Activated CD8-positive, alpha-beta memory T cell treated with anti-CD3 and anti-CD28 coated beads for 4 hours (primary cell): ENCODE data around the gene TUBAL3.
"Not testable (repeated sequence)": the region's sequence is repeated elsewhere in the genome, so short reads cannot be mapped to it uniquely, and the experiment has no call there.

Source experiments
- DNase-seq, 2 donors: peaks; one replicate each; pipeline ENCODE4 v3.0.0-alpha.2; 2020; ENCODE audit warnings: low read depth in 2 of 2

Gene TUBAL3

GRCh38 chr10:5379202-5379601, 25.4 kb downstream of the TUBAL3 start:
- DNase-seq: not testable (repeated sequence)

DNA sequence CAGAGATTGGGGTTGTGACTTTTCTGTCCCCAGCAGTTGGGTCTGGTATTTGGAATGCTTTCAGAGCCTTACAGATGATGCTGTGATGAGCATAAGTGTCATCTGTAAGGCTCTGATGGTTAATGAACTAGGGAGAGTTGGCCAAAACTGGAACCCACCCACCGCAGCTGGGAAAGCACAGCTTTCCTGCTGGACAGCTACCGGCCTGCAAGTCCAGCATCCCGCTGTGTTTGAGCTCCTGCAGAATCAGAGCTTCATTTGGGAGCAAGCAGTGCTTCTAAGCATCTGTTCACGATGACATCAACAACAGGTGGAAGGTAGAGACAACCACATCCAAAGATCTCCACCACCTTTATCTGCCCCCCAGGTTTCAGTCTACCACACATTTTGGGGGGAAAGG, 28.2 kb downstream of the TUBAL3 start:
- DNase-seq: no peak

DNA sequence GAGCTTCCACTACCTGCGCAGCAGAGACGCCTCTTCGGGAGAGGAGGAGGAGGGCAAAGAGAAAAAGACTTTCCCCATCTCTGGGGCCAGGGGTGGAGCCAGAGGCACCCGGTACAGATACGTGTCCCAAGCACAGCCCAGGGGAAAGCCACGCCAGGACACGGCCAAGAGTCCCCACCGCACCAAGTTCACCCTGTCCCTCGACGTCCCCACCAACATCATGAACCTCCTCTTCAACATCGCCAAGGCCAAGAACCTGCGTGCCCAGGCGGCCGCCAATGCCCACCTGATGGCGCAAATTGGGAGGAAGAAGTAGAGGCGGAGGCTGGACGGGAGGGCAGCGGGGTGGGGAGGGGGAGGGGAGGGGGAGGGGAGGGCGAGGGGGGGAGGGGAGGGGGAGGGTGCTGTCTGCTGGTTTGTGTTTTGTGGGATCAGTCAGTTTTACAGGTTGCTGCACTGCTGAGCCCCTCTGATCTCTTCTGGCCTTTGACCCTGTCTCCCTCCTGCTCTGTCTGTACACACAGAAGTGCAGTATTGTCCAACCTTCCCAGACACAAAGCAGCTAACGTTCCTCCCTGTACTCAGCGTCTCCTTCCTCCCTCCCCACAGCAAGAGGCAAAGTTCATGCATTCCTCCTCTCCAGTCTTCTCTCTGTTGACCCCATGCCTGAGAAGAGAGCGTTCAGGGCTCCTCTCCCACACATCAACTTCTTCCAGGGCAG, 30.6 kb downstream of the TUBAL3 start:
- DNase-seq: no peak

DNA sequence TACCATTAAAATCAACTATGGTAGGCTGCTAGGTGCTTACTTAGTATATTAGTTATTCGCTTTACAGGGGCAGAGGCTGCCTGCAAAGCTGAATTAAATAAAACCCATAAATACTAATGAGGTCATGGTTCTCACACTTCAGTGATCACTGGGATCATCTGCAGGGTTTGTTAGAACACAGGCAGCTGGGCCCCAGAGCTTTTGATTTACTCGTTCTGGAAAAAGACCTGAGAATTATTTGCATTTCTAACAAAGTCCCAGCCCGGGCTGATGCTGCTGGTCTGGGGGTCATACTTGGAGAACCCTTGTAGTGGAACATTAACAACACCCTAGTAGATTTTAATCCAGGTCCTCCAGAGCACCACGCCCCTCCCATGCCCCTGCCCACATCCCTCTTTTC, 31.3 kb downstream of the TUBAL3 start:
- DNase-seq: no peak

DNA sequence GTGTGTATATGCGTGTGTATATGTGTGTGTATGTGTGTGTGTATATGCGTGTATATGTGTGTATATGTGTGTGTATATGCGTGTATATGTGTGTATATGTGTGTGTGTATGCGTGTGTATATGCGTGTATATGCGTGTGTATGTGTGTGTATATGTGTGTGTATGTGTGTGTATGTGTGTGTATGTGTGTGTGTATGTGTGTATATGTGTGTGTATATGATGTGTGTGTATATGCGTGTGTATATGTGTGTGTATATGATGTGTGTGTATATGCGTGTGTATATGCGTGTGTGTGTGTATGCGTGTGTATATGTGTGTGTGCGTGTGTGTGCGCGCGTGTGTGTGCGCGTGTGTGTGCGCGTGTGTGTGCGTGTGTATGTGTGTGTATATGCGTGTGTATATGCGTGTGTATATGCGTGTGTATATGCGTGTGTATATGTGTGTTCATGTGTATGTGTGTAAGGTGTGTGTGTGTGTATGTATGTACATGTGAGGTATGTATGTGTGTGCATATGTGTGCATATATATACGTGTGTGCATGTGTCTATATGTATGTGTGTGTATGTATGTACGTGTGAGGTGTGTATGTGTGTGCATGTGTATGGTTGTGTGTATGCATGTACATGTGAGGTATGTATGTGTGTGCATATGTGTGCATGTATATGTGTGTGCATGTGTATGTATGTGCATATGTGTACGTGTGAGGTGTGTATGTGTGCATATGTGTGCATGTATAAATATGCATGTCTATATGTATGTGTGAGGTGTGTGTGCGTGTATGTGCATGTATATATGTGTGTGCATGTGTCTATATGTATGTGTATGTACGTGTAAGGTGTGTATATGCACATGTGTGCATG, 33.9 kb downstream of the TUBAL3 start:
- no peak for DNase-seq

DNA sequence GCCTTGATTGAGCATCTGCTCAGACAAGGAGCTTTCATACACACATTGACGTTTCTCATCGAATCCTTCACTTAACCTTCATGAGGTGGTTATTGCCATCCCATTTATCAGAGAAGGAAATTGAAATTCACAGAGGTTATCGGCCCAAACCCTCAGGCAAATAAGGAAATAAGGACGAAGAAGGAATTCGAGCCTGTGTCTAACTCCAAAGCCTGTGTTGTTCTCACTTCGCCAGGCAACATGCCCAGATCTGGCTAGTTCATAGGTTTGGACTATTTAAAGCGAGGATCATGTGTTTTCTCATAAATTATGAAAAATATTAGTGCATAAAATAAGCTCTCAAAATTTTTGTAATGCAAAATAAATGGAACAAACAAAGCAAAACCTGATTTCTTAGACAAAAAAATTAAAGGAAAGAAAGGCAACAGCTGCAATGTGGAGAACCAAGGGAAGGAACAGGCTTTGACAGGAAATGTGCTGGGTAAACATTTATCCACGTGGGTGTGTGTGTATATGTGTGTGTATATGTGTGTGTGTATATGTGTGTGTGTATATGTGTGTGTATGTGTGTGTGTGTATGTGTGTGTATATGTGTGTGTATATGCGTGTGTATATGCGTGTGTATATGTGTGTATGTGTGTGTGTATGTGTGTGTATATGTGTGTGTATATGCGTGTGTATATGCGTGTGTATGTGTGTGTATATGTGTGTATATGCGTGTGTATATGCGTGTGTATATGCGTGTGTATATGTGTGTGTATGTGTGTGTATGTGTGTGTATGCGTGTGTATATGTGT, 35.1 kb downstream of the TUBAL3 start:
- no peak for DNase-seq

DNA sequence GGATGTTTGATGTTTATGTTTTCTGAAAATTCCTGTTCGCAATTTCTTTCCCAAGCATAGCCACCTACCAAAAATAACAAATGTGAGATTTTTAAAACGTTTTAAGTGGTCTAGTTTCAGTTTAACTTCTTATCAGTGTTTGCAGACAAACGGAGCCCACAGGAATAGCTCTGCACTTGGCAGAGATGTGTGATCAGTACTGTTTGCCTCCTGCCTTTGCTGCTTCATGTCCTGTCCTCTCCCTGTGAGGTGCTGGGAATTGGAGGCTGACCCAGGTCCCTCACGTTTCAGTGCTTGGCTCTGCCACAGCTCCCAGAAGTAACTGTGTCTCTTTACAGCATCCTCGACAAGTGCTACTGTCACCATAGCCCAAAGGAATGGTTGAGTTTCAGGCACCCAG, 38.7 kb downstream of the TUBAL3 start:
- no peak for DNase-seq

- DNase-seq: no peak
Measured at GRCh38 chr10:5364890-5365338, 39.7 kb downstream of the TUBAL3 start, which contains the start of gene UCN3. Gene UCN3, plus strand, starts transcription at chr10:5364966. Its CDS starts 8,755 bp downstream, at chr10:5373721.

- DNase-seq: no peak
Measured at GRCh38 chr10:5364374-5364773, 40.3 kb downstream of the TUBAL3 start.

DNA sequence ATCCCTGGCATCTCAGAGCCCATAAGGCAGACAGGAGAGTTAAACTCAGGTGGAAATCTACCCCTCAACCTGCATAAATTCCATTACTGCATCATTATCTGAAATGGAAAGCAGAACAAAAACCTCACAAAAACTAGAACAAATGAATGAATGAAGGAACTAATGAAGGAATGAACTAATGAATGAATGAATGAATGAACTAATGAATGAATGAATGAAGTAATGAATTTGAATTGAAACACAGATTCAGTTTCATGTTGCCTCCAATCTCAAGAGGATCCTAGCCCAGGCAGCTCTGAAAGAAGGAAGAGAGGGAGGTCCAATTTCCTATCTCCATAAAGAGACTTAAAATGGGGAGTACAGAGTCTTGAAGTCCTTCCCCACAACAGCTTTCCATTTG, 41.8 kb downstream of the TUBAL3 start:
- no peak for DNase-seq

DNA sequence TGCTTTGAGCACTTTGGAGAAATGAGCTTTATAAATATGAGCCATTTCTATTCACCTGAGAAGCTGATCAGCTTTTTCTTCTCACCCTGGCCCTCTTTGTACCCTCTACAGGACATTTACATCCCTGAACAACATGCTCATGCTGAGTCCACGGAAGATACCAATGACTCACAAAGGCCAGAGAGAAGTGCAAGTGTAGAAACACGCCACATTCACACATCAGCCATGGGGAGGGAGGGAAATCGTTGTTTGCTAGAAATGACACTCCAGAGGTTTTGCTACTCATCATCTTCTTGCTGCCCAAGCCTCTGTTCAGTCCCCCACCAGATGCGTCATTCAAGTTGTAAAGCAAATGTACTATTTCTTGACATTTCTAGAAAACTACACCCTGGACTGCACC, 42.7 kb downstream of the TUBAL3 start:
- no peak for DNase-seq

- no peak for DNase-seq
Measured at GRCh38 chr10:5360318-5360915, 44.2 kb downstream of the TUBAL3 start.

DNA sequence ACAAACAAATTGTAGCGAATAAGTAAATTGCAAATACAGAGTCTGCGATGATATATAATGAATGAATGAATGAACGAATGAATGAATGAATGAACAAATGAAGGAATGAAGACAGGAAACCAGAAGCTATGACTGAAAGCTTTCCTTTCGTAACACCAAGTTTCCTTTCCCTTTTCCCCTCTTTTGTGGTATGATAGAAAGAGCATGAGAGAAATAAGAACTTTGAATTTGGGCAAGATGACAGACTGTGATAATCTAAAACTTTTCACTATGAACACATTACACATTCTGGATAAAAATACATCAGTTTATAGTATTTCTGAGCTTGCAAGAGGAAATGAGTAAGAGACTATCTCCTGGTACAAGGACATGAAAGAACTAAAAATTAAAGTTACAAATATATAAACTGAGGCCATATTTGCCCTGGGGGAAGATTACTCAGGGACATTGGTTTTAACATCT, 48.3 kb downstream of the TUBAL3 start:
- DNase-seq: no peak

DNA sequence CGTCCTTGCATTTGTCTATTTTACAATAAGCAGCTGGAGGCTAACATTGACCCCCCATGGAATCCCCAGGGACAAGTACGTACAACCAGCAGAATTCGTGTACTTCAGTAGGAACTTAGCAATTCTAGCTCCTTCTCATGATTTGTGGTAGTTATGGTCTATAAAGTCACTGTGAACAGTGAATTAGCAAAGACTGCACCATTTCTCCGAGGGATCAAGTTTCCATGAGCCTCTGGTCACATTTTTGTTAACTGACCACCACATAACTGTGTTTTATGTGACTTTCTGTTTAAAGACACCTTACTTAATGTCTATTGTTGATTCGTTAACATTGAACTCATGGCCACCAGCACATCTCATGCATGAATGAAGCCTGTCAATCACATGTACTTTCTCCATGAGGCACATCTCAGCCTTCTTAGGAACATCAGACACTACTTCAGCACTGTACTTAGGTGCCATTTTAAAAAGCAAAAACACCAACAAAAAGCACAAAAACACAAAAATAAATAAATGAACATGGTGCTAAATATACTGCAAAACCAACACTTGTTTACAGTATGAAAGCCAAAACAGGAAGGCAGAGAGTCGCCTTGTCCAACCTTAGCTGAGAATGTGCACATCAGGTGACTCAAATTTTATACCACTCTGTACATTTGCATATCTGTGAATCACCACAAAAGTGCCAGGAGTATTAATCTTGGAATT, 48.9 kb downstream of the TUBAL3 start:
- no peak for DNase-seq

DNA sequence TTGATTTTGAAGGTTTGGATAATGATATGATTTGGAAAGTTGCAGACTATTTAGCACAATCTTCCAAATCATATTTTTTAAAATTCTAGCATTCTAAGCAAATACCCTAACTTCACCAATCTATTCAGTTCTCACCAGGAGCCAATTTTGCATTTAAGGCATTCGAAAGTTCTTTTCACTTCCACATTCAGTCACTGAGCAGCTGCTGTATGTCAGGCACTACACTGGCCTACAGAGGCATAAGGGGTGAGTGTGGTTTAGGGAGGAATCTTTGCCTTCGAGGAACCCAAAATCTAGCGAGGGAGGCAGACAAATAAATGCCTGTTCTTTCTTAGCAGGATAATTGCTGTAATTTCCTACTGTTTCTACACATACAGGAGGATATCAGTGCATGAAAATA, 50.6 kb downstream of the TUBAL3 start:
- no peak for DNase-seq

GRCh38 chr10:5349362-5349761, 55.3 kb downstream of the TUBAL3 start:
- no peak for DNase-seq

- no peak for DNase-seq
Measured at GRCh38 chr10:5346881-5347280, 57.7 kb downstream of the TUBAL3 start.

DNA sequence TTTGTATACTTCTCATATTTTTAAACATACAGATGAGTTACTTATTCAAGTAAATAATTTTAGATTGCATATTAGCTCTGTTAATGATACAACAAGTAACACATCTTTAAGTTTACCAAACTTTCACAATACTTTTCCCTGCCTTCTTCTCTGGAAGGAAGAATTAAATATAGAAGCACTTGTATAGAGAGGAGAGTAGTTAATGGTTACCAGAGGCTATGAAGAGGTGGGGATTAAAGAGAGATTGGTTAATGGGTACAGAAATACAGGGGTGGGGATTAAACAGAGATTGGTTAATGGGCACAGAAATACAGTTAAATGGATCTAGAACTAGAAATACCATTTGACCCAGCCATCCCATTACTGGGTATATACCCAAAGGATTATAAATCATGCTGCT, 59.9 kb downstream of the TUBAL3 start:
- no peak for DNase-seq

DNA sequence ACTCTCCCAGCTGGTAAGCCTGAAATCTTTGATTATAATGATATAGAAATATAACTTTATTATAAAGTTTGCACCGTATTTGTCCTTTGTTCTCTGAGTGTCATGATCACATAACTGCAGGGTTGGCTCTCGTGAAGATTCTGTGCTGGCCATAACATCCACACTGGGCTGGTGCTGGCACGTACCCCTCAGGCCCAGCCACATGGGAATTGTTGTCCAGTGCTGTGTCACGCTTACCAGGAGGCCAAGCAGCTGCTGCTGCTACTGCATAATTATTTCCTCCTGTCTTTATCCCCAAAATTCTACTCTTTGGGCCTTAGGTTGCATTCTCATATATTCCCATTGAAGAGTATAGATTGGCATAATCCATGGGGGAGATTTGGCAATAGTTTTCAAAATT, 60.6 kb downstream of the TUBAL3 start:
- no peak for DNase-seq

- DNase-seq: no peak
Measured at GRCh38 chr10:5343561-5343960, 61.1 kb downstream of the TUBAL3 start.
